ENCODE results near the gene AP2B1.
A peak's percentile ranks its signal among the peaks of the same experiment; 100 is the strongest.
"Not testable (repeated sequence)": the region's sequence is repeated elsewhere in the genome, so short reads cannot be mapped to it uniquely, and the experiment has no call there.

Gene AP2B1

GRCh38 chr17:35568561-35568960 is 18.6 kb upstream of the AP2B1 start:
- intact Hi-C loops (cut with DNase I) = no loop called here
- DNase-seq = peak in 2 of 42 donors; percentile 23 to 34

GRCh38 chr17:35569405-35569804 is 17.7 kb upstream of the AP2B1 start:
- DNase-seq = no peak
- intact Hi-C loops (cut with DNase I) = no loop called here

GRCh38 chr17:35575759-35576158 is 11.4 kb upstream of the AP2B1 start:
- DNase-seq = peak in 1 of 42 donors; percentile 3
- intact Hi-C loops (cut with DNase I) = no loop called here

- DNase-seq = peak in 1 of 42 donors; percentile 6
- intact Hi-C loops (cut with DNase I) = no loop called here
Observed at GRCh38 chr17:35577830-35578196, 9.3 kb upstream of the AP2B1 start.

- intact Hi-C loops (cut with DNase I) = no loop called here
- DNase-seq = peak; percentile 87 to 98 (median 94)
Observed at GRCh38 chr17:35578197-35578928, 8.8 kb upstream of the AP2B1 start, which contains the start of gene PEX12. TSS of gene PEX12 (minus strand) at chr17:35578571. CDS start at chr17:35578021, 550 bp downstream.

- intact Hi-C loops (cut with DNase I) = no loop called here
- DNase-seq = no peak
Observed at GRCh38 chr17:35578929-35579432, 8.1 kb upstream of the AP2B1 start.

GRCh38 chr17:35584061-35584460 is 3.1 kb upstream of the AP2B1 start:
- intact Hi-C loops (cut with DNase I) = no loop called here
- no peak for DNase-seq

GRCh38 chr17:35586569-35587073 is 501 bp upstream of the AP2B1 start:
- intact Hi-C loops (cut with DNase I) = no loop called here
- DNase-seq = no peak

- intact Hi-C loops (cut with DNase I) = no loop called here
- DNase-seq = no peak
Observed at GRCh38 chr17:35588196-35588920, 1.2 kb downstream of the AP2B1 start.

- intact Hi-C loops (cut with DNase I) = no loop called here
- no peak for DNase-seq
Observed at GRCh38 chr17:35596072-35596471, 8.9 kb downstream of the AP2B1 start.

- intact Hi-C loops (cut with DNase I) = no loop called here
- DNase-seq = no peak
Observed at GRCh38 chr17:35596530-35597233, 9.6 kb downstream of the AP2B1 start.

- intact Hi-C loops (cut with DNase I) = no loop called here
- peak in 7 of 42 donors; percentile 15 to 53 (median 32) for DNase-seq
Observed at GRCh38 chr17:35597604-35598003, 10.5 kb downstream of the AP2B1 start.

- intact Hi-C loops (cut with DNase I) = no loop called here
- peak in 29 of 42 donors; percentile 13 to 75 (median 38) for DNase-seq
Observed at GRCh38 chr17:35603674-35604073, 16.6 kb downstream of the AP2B1 start.

- intact Hi-C loops (cut with DNase I) = no loop called here
- no peak for DNase-seq
Observed at GRCh38 chr17:35605678-35606077, 18.6 kb downstream of the AP2B1 start.

- DNase-seq = no peak
- intact Hi-C loops (cut with DNase I) = no loop called here
Observed at GRCh38 chr17:35607239-35607847, 20.2 kb downstream of the AP2B1 start.

- DNase-seq = peak in 37 of 42 donors; percentile 21 to 81 (median 55)
- intact Hi-C loops (cut with DNase I) = no loop called here
Observed at GRCh38 chr17:35609831-35610230, 22.7 kb downstream of the AP2B1 start.

GRCh38 chr17:35610746-35611145 is 23.6 kb downstream of the AP2B1 start:
- DNase-seq; intact Hi-C loops (cut with DNase I): not testable (repeated sequence)

GRCh38 chr17:35612924-35613521 is 25.9 kb downstream of the AP2B1 start:
- DNase-seq = peak in 38 of 42 donors; percentile 27 to 79 (median 60)

GRCh38 chr17:35614810-35615209 is 27.7 kb downstream of the AP2B1 start:
- intact Hi-C loops (cut with DNase I) = no loop called here
- no peak for DNase-seq

More at GRCh38 chr17:35612924-35613521, 25.9 kb downstream of the AP2B1 start:
- intact Hi-C loops (cut with DNase I) = loop anchor here (2.0 kb wide), 1 partner anchor 134 kb away; no protein-coding TSS in a partner anchor
